Measurements from ENCODE around the gene SLC29A2.

SLC29A2 gene

DNA sequence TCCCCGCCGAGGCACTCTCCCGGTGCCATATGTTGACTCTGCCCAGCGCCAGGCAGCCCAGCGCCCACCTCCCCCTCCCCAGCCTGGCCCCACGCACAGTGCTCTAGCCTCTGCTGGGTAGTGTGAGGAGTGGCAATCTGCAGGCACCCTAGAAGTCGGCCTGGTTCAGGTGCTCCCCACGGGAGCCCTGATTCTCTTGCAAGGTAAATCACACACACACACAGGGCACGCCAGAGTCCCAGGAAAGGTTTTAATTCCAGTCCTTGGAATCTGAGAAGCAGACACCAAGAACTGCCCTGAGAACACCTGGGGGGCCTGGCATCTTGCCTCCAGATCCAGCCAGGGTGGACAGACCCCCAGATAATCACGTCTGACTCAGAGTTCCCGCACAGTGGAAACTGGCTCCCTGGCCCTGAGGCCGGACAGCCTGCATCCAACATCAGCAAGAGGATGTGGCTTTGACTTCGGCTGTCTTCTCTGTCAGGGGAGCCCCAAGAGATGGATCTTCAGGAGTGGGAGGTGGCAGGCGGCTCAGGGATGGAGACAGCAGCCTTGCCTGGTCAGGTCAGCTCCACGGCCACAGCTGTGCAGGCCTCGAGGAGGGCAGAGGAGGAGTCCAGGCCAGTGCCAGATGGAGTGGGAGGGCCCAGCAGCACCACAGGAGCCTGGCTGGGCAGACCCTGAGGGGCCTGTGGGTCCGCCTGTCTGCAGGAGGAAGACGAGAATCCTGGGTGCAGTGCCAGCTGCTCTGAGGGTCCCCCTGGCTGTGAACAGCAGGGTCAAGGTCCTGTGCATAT lies 34.3 kb downstream of the SLC29A2 start:
- no peak for DNase-seq (ENCODE audit: low read depth)
- TF ChIP-seq, protein P1, sequence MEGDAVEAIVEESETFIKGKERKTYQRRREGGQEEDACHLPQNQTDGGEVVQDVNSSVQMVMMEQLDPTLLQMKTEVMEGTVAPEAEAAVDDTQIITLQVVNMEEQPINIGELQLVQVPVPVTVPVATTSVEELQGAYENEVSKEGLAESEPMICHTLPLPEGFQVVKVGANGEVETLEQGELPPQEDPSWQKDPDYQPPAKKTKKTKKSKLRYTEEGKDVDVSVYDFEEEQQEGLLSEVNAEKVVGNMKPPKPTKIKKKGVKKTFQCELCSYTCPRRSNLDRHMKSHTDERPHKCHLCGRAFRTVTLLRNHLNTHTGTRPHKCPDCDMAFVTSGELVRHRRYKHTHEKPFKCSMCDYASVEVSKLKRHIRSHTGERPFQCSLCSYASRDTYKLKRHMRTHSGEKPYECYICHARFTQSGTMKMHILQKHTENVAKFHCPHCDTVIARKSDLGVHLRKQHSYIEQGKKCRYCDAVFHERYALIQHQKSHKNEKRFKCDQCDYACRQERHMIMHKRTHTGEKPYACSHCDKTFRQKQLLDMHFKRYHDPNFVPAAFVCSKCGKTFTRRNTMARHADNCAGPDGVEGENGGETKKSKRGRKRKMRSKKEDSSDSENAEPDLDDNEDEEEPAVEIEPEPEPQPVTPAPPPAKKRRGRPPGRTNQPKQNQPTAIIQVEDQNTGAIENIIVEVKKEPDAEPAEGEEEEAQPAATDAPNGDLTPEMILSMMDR (IDR thresholded peaks at IDR 0.05; ENCODE audit: control insufficient read depth, insufficient read depth, low read depth, low read length, missing control alignments): peak; percentile 5
- H3K4me3 ChIP-seq (ENCODE audit: control insufficient read depth, low read depth, low read length): no peak overlapping the region

DNA sequence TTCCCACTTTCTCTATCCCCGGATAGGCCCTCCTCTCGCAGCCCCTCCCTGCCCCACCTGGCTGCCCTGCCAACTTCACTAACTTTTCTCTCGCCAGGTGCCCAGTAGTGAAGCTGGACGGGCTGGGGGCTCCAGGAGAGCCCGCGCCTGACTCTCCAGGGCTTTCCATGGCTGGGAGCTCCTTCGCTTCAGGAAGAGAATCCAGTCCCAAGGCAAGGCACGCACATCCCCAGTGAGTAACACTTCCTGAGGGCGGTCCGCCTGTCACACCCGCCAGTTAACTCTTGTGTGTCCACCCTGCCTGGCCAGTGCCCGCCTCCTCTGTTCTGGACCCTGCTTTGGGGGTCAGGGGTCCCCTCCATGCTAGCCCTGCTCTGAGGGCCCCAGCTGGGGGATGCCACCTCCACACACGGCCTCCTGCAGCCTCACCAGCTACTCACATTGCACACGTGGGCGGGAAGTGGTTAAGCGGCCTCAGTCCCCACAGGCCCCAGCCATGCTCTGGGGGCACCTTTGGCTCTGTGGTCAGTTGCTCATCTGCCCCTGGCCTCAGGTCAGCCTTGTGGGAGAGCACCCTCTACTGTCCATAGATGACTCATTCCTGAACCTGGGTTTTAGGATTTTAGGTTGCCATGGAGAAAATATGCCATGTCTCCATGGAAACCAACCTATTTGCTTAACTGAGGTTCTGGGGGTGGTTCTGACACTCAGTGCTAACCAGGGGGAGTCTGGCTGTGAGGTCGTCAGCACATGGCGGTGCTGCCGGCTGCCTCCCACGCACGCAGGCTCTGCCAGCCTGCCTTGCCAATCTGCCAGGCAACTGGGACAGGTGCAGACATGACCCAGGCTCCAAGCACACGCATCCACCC lies 35.1 kb downstream of the SLC29A2 start, which contains the start of gene RIN1:
Gene RIN1, minus strand, starts transcription at position 201 of the 869 bp plus-strand sequence. Its CDS starts 32 bp downstream, at position 169.
- TF ChIP-seq, protein P1 (IDR thresholded peaks at IDR 0.05; ENCODE audit: control insufficient read depth, insufficient read depth, low read depth, low read length, missing control alignments): peak; percentile 31
- DNase-seq (ENCODE audit: low read depth): peak; percentile 95

DNA sequence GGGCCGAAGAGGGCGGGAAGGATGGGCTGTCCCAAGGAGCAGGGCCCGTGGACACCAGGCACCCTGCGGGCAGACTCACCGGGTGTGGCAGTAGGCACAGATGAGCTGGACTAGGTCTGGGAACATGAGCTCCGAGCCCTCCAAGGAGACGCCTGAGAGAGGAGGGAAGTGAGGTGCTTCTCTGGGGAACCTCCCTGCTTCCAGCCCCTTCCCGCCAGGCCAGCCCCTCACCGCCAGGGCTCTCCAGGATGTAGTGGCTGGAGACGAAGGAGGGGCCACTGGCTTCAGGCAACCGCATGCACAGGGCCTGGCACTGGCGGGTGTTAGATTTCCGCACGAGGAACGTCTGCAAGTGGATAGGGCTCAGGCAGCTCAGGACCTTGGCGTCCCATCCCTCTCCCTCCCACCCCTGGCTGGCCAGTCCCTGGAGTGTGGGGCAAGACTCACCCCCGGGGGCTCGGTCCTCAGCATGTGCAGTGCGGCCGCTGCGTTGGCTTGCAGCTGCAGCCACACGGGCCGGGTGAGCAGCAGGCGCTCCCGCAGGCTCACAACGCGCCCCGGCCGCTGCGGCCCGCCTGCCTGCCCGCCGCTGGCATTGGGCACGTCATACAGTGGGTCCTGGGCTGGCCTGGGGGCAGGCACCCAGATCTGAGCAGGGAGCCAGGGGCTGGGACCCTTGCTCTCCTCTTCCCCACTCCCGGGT lies 35.9 kb downstream of the SLC29A2 start:
- peak overlapping the region; percentile 67 for H3K4me3 ChIP-seq (ENCODE audit: control insufficient read depth, low read depth, low read length)
- TF ChIP-seq, protein P1 (IDR thresholded peaks at IDR 0.05; ENCODE audit: control insufficient read depth, insufficient read depth, low read depth, low read length, missing control alignments): peak; percentile 13
- DNase-seq (ENCODE audit: low read depth): no peak

More for the DNA sequence above, 35.1 kb downstream of the SLC29A2 start, which contains the start of gene RIN1:
- H3K4me3 ChIP-seq (ENCODE audit: control insufficient read depth, low read depth, low read length): peak within 1 kb of the TSS; percentile 67

DNA sequence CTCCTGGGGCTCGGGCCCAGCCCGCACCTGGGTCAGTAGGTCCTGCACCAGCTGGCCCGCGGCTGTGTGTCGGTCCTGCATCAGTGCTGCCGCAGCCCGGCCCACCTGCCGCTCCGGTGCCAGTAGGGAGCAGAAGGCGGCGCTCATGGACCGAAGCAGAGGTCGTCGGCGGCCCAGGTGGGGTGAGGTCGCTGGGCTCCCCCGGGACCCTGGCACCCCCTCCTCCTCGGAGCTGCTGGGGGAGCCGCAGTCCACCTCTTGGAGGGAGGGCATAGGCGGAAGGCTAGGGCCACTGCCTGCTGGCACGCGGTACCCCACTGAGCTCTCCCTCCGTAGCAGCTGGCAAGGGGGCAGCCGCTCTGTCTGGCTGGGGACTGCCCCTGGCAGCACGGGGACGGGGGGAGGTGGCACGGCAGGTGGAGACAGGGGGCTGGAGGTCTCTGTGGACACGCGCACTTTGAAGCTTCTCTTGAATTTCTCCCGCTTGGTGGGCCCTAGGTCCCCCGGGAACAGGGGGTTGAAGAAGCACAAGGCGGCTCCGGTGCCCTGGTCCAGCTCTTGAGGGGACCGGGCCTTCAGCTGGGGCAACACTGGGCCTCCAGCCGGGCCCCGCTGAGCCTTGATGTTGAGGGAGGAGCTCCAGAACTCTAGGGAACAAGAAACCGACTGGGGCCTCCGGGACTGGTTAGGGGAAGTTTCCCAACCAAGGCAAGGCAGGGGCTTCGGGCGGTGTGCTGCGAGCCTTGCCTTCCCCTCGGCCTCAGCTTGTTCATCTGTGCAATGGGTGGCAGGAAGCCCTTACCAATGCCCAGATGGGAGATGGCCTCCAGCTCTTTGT lies 36.7 kb downstream of the SLC29A2 start:
- peak overlapping the region; percentile 67 for H3K4me3 ChIP-seq (ENCODE audit: control insufficient read depth, low read depth, low read length)
- DNase-seq (ENCODE audit: low read depth): no peak
- TF ChIP-seq, protein P1 (IDR thresholded peaks at IDR 0.05; ENCODE audit: control insufficient read depth, insufficient read depth, low read depth, low read length, missing control alignments): no peak

DNA sequence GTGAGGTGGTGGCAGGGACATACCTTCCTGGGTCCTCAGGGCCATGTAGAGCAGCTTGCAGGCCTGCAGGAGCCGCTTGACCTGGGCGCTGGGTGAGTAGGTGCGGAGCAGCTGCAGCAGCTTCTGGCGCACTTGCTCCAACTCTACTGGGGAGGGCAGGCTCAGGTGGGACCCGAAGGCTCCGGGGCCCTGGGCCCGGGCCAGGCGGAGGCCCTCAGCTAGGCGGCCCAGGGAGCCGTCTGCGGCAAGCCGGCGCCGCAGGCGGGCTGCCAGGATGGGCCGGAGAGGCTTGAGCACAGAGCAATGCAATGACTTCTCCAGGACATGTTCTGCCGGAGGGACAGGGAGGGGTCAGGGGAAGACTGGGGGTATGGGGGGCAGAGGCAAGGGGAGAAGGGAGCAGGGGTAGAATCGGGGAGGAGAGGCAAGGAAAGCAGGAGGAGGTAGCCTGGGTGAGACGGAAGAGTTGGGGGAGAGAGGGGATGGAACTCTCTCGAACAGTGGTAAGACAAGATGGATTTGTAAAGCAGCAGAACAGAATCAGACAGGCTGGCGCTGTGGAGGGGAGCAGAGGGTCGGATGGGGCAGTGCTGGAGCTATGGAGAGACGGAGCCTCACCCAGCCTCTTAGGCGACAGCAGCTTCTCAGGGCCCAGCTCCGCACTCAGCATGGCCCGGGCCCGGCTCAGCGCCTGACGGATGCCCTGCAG lies 37.5 kb downstream of the SLC29A2 start:
- TF ChIP-seq, protein P1 (IDR thresholded peaks at IDR 0.05; ENCODE audit: control insufficient read depth, insufficient read depth, low read depth, low read length, missing control alignments): no peak

More for the DNA sequence above, 37.5 kb downstream of the SLC29A2 start:
- H3K4me3 ChIP-seq (ENCODE audit: control insufficient read depth, low read depth, low read length): peak overlapping the region; percentile 67
- no peak for DNase-seq (ENCODE audit: low read depth)

All from AG09309 (cell line).